HTR-8/SVneo (cell line): ENCODE data around the gene SPOCK1.
A peak's percentile ranks its signal among the peaks of the same experiment; 100 is the strongest.

Experiments used
- DNase-seq: peaks from one replicate; pipeline ENCODE4 v3.0.0; 2011; ENCODE audit warnings: low spot score, mixed read lengths; ENCODE audit not compliant: insufficient read length
- FAIRE-seq: peaks from 2 replicates; lab custom pipeline; 2011; peaks lifted over from hg19 to GRCh38; lab: Jason Lieb, UNC

Gene SPOCK1

DNA sequence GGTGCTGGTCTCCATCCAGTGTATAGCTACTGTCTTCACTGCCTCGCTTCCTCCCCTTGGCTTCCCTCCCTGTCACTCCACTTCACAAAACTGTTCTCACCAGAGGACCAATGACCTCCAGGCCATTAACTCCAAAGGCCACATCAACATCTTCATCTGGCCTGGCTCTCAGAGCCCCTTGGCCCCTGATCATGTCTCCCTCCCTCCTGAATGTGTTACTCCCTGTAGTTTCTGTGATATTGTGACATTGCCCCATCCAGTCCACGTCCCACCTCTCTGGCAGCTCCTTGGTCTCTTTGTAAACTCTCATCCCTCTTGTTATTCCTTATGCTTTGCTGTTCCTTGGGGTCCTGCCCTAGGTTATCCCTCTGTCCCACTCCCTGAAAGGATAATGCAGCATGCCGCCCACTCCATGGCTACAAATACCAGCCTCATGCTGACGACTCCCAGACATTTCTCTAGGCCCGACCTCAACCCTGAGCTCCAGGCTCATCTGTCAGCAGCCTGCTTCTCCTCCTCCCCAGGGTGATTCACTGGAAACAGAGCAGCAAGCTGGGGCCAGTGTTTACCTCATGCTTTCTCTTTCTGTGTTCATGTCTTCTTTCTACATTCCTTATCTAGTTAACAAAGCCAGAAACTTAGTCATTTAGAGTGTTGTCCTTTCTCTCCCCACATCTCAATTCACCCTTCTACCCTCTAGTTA, 312.2 kb downstream of the SPOCK1 start:
- DNase-seq (peak; percentile 39), FAIRE-seq (no peak)

DNA sequence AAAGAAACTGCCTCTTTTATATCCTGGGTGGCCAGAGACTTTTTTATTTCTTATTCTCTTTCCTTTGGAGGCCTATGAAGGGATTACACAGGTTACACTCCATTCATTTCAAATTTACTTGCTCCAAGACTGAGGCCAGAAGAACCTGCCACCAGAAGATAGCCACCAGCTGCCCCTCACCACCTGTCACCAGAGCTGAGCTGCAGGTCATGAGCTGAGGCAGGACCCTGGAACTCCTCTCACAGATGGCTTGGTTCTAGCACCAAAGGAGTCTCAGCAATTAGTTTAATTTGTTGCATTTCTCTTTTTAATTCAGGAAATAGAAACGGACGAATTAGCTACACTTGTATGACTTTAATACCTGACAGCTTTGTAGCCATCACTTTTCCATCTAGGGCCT, 313.9 kb downstream of the SPOCK1 start:
- FAIRE-seq (no peak), DNase-seq (no peak)

DNA sequence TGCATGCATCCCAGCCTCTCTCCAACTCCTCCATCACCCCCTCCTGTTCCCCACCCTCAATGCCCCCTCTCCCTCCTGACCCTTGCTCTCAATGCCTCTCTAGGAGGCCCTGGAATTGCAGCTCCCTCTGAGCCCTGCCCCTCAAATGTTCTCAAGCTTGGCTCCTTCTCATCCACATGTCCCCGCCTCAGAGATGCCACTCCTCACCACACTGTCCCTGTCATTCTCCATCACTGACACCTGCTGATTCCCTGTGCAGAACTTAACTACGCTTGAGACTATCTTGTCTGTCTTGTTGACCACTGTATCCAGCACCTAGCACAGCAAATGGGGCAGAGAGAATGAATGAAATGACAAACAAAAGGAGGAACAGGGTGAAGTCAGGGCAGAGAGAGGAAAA, 314.4 kb downstream of the SPOCK1 start:
- DNase-seq: no peak
- no peak for FAIRE-seq

DNA sequence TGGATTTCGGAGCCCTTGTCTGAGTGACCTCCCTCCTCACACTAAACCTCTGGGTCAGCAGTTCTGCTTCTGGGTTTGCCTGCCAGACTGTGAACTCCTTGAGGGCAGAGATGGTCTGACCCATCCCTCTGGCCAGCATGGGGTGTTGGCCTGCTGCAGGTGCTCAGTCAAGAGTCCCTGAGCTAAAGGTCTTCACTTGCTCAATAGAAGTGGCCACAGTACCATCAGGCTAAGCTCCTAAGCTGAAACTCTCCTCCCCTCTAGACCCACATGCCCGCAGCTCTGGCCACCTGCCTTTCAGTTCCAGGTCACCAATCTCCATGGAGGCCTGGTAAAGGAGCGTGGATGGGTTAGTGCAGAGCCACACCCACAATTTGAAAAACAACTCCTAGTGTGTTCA, 316.6 kb downstream of the SPOCK1 start:
- DNase-seq: no peak
- FAIRE-seq: no peak

DNA sequence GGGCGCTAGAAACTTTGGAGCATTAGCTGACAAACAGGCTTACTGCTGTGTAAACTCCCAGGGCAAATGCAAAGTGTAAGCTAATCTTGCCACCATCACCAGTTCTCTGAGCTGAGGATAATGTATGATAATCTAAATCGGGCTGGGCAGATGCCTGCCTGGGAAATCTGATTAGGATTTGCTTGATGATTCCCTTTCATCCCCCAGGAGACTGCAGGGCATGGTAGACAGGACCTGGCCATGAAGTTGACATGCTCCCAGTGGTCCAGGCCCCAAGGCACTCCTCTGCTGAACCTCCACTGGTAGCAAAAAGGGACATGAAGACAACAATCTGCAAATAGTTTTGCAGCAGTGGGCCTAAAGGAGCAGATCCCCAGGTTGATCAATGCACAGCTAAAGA, 317.5 kb downstream of the SPOCK1 start:
- DNase-seq (no peak), FAIRE-seq (no peak)

DNA sequence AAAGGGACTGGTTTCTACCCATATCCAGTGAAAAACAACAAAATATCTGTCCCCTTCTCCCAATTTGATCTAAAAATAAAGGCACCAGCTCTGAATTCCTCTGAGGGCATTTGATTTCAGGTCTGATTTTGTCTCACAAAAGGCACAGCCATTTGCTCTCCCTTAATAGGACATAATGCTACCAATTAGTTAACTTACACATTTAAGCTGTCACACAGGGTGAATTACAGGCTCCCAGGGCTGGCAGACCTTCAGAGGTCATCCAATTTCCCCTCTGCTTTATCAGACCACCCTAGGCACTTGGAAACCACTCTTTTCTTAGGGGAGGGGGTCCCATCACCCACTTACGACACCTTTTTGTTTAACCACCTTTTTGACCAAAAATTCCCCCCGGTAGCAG, 319.9 kb downstream of the SPOCK1 start:
- FAIRE-seq (no peak), DNase-seq (no peak)

DNA sequence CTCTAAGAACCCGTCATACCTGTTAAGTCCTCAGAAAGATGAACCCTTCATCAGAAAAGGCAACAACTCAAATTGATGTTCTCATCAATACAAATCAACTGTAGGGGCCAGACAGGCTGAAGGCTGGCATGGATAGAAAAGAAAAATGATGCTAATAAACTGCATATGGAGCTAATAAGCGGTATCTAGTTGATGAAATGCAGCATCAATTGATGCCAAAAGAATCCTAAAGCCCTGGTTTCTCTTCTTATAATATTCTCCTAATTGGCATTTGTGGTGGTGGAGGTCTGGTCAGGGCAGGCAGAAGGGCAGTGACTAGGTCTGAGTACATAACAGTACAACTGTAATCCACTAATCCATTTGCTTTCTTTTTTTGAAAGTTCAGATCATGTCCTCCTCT, 322.5 kb downstream of the SPOCK1 start:
- DNase-seq: no peak
- FAIRE-seq: no peak

DNA sequence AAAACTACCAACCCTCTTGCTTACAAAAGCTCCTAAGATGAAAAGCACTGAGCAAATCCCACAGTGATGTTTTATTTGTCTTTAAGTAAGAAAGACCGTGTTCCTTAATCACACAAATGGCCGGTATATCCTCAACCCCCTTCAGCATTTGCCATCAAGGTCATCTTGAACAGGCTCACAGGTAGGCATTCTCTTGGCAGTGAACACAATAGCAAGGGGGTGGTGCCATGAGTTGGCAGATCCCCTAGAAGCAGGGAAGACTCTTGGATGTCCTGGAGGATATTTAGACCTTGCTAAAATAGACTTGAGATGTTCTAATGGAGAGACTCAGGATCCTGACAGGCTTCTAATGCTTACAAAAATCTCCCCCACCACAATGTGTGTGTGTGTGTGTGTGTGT, 323.0 kb downstream of the SPOCK1 start:
- FAIRE-seq (no peak), DNase-seq (no peak)

DNA sequence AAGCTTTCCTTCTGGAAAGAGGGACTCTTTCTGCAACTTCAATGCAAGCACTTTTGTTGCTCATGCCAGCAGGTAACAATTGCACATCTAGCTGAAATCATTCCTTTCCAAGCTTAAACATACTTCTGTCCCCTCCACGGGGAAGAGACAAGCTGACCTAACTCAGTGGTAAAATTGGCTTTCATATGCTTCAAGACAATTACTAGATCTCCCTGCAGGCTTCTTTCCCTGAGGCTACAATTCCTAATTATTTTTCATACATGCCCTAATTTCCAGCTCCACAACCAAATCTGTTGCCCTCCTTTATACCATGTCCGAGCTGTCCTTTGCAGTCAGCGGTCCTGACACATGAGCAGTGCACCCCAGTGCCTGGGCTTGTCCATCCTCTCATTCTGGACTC, 324.9 kb downstream of the SPOCK1 start:
- FAIRE-seq (no peak), DNase-seq (no peak)

DNA sequence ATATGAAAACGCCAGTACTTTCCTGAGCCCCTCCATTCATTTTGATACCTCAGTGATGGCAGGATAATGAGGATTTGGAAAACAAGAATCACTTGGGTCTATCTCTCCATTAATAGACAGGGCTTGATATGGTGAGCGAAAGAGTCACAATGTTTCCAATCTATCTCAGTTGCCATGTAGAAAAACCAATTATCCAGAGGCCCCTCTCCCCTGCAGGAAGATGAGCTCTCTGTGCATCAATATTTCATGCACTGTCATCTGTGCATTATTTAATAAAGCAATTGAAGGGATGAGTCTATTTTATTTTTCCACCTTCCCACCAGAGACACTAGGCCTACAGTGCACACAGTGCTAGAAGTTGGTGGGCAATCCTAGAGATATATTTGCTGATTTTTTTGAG, 326.9 kb downstream of the SPOCK1 start:
- DNase-seq: no peak
- FAIRE-seq: no peak

DNA sequence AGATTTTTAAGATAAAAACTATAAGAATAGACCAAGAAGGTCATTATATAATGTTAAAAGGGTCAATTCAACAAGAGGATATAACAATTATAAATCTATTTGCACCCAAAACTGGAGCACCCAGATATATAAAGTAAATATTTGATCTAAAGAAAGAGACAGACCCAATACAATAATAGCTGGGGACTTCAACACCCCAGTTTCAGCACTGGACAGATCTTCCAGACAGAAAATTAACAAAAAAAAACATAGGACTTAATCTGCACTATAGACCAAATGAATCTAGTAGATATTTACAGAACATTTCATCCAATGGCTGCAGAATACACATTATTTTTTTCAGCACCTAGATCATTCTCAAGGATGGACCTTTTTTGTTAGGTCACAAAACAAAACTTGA, 331.9 kb downstream of the SPOCK1 start:
- no peak for FAIRE-seq
- no peak for DNase-seq

DNA sequence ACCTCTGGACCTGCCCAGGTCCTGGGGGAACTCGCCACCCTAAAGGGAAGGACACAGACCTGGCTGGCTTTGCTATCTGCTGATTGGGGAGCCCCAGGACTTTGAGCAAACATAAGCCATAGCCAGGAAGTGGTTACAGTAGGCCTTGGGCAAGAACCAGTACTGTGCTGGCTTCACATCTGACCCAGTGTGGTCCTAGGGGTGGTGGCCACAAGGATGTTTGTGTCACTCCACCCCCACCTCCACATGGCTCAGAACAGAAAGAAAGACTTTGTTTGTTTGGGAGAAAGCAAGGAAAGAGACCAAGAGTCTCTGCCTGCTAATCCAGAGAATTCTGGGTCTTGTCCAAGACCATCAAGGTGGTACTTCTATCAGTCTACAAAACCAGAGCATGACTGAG, 334.2 kb downstream of the SPOCK1 start:
- no peak for DNase-seq
- no peak for FAIRE-seq

DNA sequence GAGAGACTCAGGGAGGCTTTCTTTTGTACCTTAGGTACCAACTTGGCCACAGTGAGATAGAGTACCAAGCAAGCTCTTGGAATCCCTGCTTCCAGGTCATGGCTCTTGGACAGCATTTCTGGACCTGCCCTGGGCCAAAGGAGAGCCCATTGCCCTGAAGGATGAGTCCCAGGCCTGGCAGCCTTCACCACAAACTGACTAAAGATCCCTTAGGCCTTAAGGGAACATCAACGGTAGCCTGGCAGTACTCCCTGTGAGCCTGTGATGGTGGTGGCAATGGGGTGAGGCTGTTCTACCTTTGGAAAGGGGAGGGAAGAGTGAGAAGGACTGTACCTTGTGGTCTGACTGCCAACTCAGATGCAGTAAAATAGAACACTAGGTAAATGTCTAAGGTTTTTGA, 334.6 kb downstream of the SPOCK1 start:
- no peak for DNase-seq
- no peak for FAIRE-seq

DNA sequence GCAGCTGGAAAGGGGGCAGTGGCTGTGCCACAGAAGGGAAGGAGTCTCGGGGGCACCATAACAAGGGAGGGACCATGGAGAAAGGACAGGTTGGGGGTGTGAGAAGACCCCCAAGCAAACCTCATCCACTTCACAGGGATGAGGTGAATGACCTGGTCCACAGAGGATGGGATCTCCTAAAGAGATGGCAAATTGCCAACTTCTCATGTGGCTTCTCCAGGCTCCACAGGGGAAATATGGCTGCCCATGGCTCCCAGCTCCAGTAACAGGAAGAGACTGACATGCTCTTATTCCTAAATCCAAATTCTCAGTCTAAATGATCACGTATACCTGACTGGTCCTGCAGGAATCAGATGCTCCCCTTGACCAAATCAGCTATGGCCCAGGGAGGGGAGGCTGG, 340.4 kb downstream of the SPOCK1 start:
- no peak for DNase-seq
- no peak for FAIRE-seq

DNA sequence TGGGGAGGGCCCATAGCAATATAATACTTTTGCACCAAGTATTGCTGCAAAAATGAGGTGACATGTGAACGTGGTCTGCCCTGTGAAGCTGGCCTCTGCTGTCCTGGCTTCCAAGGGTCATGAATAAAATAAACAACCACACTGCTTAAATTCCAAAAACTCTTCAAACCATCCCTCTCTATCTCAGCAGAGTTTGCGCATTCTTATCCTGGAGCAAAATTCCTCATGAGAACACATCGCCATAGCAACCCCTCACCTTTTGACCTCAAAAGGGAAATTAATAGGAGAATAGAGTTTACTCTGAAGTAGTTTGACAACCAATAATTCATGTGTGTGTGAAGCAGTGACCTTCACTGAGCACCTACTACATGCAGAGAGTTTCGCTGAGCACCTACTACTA, 342.9 kb downstream of the SPOCK1 start:
- no peak for DNase-seq
- no peak for FAIRE-seq

DNA sequence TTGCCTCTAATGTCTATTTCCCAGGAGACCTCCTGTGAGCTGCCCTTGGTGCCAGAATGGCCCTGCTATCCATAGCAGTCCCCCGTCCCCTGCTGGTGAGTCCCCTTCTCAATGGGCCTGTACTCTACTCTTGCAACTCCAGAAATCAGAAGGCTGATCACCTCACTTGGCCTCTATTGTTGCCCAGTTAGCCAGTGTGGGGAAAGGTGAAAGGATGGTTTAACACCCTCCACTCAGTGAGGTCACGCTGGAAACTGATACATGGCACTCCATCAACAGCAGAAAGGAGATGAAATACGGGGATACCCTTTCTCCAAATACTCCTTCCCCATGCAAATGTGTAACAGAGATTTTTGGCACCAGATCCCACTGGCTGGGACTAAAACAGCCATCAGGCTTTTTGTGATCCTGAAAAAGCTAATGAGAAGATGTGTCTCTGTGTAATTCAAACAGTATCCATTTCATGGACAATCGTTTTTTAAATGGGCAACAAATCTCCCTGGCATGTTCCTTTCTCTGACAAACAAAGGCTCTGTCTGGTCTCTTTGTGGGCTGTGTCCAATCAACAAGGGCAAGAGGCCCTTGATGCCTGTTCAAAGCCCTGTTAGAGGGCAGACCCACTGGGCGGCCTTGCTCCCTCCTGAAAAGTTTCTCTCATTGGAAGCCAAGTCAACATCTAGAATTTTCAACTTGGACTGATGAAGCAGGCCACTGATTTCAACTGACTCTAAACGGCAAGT, 343.7 kb downstream of the SPOCK1 start:
- DNase-seq (no peak), FAIRE-seq (no peak)

DNA sequence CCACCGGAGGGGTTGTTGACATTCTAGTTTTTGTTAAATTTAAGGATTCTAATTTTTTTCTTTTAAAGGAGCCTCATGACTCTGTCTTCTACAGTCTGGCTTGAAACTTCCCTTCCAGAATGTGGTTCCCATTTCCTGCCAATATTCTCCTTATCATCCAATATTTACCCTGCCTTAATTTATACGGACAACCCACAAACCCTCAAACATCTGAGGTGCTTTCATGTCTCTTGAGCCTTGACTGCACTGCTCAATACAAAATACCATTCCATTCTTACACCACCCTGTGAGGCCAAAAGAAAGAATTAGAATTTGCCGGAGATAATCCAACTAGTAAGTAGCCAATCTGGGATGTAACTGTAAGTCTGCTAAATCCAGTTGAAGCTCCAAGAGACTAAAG, 346.5 kb downstream of the SPOCK1 start:
- FAIRE-seq (no peak), DNase-seq (no peak)

DNA sequence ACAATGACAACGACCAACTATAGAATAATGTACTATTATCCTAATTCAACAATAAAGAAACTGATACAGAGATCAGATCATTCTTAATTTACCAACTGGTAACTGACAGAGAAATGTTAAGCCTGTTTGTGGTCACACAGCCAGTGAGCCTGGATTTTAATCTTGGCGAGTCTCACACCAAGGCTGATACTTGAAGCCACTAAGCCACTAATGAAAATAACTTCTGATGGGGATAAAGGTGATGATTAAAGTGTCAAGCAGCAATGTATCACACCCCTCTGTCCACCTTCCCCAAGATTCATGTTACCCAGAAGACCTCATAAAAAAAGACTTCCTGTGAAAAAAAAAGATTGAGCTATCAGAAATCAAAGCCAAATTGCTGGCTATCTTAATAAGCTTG, 350.5 kb downstream of the SPOCK1 start:
- FAIRE-seq (no peak), DNase-seq (no peak)

DNA sequence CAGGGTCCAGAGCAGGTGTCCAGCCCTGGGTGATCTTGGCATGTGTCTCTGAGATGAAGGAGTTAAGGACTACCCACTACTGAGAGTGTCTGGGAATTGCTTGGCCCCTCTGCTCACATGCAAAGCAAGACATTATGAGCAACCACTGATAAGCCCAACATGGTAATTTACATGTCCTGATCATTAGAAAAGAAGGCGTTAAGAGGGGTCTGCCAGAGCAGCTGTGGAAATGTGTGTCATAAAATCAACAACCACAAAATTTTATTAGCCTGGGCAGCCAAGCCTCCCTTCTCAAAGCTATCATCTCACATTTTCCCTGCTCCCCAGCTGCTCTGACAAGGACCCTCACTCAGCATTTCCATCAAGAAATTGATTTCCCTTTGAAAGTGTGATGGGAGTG, 351.0 kb downstream of the SPOCK1 start:
- FAIRE-seq: no peak
- DNase-seq: no peak

DNA sequence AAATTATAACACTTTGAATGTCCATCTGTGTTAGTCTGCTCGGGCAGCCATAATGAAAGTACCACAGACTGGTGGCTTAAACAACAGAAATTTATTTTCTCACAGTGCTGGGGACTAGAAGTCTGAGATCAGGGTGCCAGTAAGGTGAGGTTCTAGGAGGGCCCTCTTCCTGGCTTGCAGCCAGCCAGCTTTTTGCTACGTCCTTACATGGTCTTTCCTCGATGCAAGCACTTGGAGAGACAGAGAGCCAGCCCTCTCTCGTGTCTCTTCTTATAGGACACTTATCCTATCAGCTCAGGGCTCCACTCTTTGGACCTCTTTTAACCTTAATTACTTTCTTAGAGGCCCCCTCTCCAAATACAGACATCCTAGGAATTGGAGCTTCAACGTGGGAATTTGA, 351.8 kb downstream of the SPOCK1 start:
- DNase-seq (no peak), FAIRE-seq (no peak)

DNA sequence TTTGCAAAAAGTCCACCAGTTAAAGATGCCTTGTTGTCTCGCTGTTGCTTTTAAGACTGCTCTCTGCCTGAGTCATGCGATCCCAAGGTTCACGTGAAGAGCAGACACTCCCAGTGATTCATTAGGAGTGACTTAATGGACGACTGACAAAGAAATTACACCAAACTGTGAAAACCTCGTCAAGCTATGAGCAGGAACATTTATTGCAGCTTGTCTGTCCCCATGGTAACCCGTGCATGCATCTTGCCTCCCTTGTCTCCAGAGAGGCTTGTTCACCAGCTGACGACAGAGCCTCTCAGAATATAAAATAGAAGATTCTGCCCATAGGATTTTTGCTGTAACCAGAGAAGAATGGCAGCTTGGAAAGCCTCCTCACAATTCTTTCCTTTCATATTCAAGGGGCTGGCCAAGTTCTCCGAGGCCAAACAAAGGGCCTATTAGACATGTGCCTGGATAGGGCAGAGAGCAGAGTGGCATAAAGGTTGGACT, 352.7 kb downstream of the SPOCK1 start:
- FAIRE-seq: no peak

DNA sequence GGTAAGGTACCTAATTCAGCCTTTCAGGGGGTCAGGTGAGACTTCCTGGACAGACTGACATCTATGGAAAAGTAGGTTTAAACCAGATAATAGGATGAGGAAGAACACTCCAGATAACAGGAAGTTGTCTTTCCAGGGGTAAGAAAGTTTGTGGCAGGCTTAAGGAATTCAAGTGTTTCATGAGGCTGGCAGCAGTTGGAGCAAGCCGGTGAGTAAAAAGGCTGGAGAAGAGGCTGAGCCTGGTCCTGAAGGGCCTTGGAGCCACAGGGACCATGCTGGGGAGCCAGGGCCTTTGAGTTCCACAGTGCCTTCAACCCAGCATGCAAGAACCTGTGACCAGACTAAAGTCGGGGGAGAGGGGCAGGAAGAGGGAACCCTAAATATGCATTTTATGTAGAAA, 353.4 kb downstream of the SPOCK1 start:
- DNase-seq: no peak
- no peak for FAIRE-seq

More for the DNA sequence above, 352.7 kb downstream of the SPOCK1 start:
- DNase-seq: peak; percentile 68
